Activated CD4-positive, alpha-beta T cell treated with anti-CD3 and anti-CD28 coated beads, Interleukin-2, amount 50 U/mL, for 48 hours (primary cell): ENCODE results near the gene BTBD16.

ENCODE experiments used
- DNase-seq, 2 experiments: peaks; one replicate each; pipeline ENCODE4 v3.0.0-alpha.2; 2020

The BTBD16 gene

GRCh38 chr10:122271076-122271475, at the start of gene BTBD16:
TSS of gene BTBD16 (plus strand) at chr10:122271296. CDS start at chr10:122275082, 3,786 bp downstream.
- no peak for DNase-seq

GRCh38 chr10:122221958-122222357, 49.1 kb upstream of the BTBD16 start:
- DNase-seq, result no peak

- no peak for DNase-seq
Measured at GRCh38 chr10:122222638-122223037, 48.5 kb upstream of the BTBD16 start.

GRCh38 chr10:122224159-122224558, 46.9 kb upstream of the BTBD16 start:
- DNase-seq, result no peak

- DNase-seq, result no peak
Measured at GRCh38 chr10:122225330-122225729, 45.8 kb upstream of the BTBD16 start.

- DNase-seq, result no peak
Measured at GRCh38 chr10:122227754-122228153, 43.3 kb upstream of the BTBD16 start.

- DNase-seq, result no peak
Measured at GRCh38 chr10:122229666-122230065, 41.4 kb upstream of the BTBD16 start.

- DNase-seq, result no peak
Measured at GRCh38 chr10:122230222-122230621, 40.9 kb upstream of the BTBD16 start.

GRCh38 chr10:122232769-122233168, 38.3 kb upstream of the BTBD16 start:
- DNase-seq, result no peak

GRCh38 chr10:122233857-122234348, 37.2 kb upstream of the BTBD16 start:
- DNase-seq, result no peak

GRCh38 chr10:122234416-122234815, 36.7 kb upstream of the BTBD16 start:
- DNase-seq, result no peak

- no peak for DNase-seq
Measured at GRCh38 chr10:122236690-122237306, 34.3 kb upstream of the BTBD16 start.

- no peak for DNase-seq
Measured at GRCh38 chr10:122237331-122237990, 33.6 kb upstream of the BTBD16 start.

- DNase-seq, result no peak
Measured at GRCh38 chr10:122239578-122240257, 31.4 kb upstream of the BTBD16 start.

- DNase-seq, result no peak
Measured at GRCh38 chr10:122240401-122240800, 30.7 kb upstream of the BTBD16 start.

GRCh38 chr10:122241836-122242235, 29.3 kb upstream of the BTBD16 start:
- no peak for DNase-seq

GRCh38 chr10:122243550-122243949, 27.5 kb upstream of the BTBD16 start:
- DNase-seq, result no peak

- DNase-seq, result no peak
Measured at GRCh38 chr10:122244001-122244975, 26.8 kb upstream of the BTBD16 start.

GRCh38 chr10:122245136-122245535, 26.0 kb upstream of the BTBD16 start:
- no peak for DNase-seq

- no peak for DNase-seq
Measured at GRCh38 chr10:122245897-122246296, 25.2 kb upstream of the BTBD16 start.

- no peak for DNase-seq
Measured at GRCh38 chr10:122246830-122247520, 24.1 kb upstream of the BTBD16 start.
